Naive thymus-derived CD4-positive, alpha-beta T cell (primary cell): ENCODE data around the gene CLSTN1. TPM values are rescaled to one million over a fixed set of nuclear protein-coding genes. Genes with fewer than 3 reads are reported as not detected.
A peak's percentile ranks its signal among the peaks of the same experiment; 100 is the strongest.
"Not testable (repeated sequence)": the region's sequence is repeated elsewhere in the genome, so short reads cannot be mapped to it uniquely, and the experiment has no call there.

Experiments
- ATAC-seq: fragments of 150-1000 bp; cut with Tn5 transposase; 2 replicates; pipeline ENCODE4 v1.10.0; 2021; ENCODE audit warnings: mild to moderate bottlenecking, moderate library complexity
- CTCF ChIA-PET: fragments of 350-600 bp; sonication (Branson Sonifier 250); formaldehyde crosslinking; loops from one replicate; lab custom pipeline; 2021; ENCODE audit warnings: antibody characterized with exemption; lab: Charles Lee
- POLR2A ChIA-PET: fragments of 350-600 bp; sonication (Branson Sonifier 250); formaldehyde crosslinking; loops from one replicate; lab custom pipeline; 2021; ENCODE audit warnings: antibody characterized with exemption, inconsistent platforms; lab: Charles Lee
- DNase-seq, 9 donors: peaks; one replicate each; pipeline versions ENCODE4 v3.0.0 to v3.0.0-alpha.2; 2020 to 2022; ENCODE audit warnings: mixed read lengths in 1 of 9
- H3K27ac ChIP-seq: one replicate; pipeline ENCODE4 v1.7.0; 2013; ENCODE audit warnings: mild to moderate bottlenecking, low read depth, low read length, moderate library complexity
- H3K27me3 ChIP-seq, 2 donors: one replicate each; pipeline ENCODE4 v1.7.0; 2013; ENCODE audit warnings: low read length in 2 of 2, mild to moderate bottlenecking in 2 of 2, moderate library complexity in 2 of 2; ENCODE audit not compliant: control insufficient read depth in 2 of 2, insufficient read depth in 2 of 2
- H3K36me3 ChIP-seq, 3 experiments: 1 replicate in 2 of 3; 2 replicates in 1 of 3; pipeline ENCODE4 v1.7.0; 2013; ENCODE audit warnings: low read length in 3 of 3, mild to moderate bottlenecking in 3 of 3, moderate library complexity in 1 of 3; ENCODE audit not compliant: insufficient read depth in 3 of 3, control insufficient read depth in 2 of 3
- H3K4me1 ChIP-seq, 2 donors: one replicate each; pipeline ENCODE4 v1.7.0; 2013; ENCODE audit warnings: low read length in 2 of 2, mild to moderate bottlenecking in 2 of 2, moderate library complexity in 1 of 2; ENCODE audit not compliant: control insufficient read depth in 2 of 2, insufficient read depth in 2 of 2
- H3K4me3 ChIP-seq: 2 replicates; pipeline ENCODE4 v1.7.0; 2013; ENCODE audit warnings: mild to moderate bottlenecking, low read length
- H3K9me3 ChIP-seq, 3 experiments: 1 replicate in 2 of 3; 2 replicates in 1 of 3; pipeline ENCODE4 v1.7.0; 2013; ENCODE audit warnings: low read length in 3 of 3; ENCODE audit not compliant: control insufficient read depth in 2 of 3
- H3K27ac Mint-ChIP-seq, 9 donors: one replicate each; pipeline ENCODE4 v1.8.0; 2020 to 2022; ENCODE audit warnings: mixed read lengths in 9 of 9, mild to moderate bottlenecking in 8 of 9, moderate library complexity in 5 of 9, inconsistent platforms in 2 of 9
- H3K27me3 Mint-ChIP-seq, 5 donors: one replicate each; pipeline ENCODE4 v1.8.0; 2021 to 2022; ENCODE audit warnings: mixed read lengths in 5 of 5, mild to moderate bottlenecking in 1 of 5
- H3K36me3 Mint-ChIP-seq, 5 donors: one replicate each; pipeline ENCODE4 v1.8.0; 2020 to 2022; ENCODE audit warnings: mixed read lengths in 5 of 5, mild to moderate bottlenecking in 3 of 5, inconsistent platforms in 1 of 5
- H3K4me1 Mint-ChIP-seq, 7 donors: one replicate each; pipeline ENCODE4 v1.8.0; 2020 to 2022; ENCODE audit warnings: mixed read lengths in 7 of 7, mild to moderate bottlenecking in 3 of 7, inconsistent platforms in 1 of 7
- H3K4me3 Mint-ChIP-seq, 10 donors: one replicate each; pipeline ENCODE4 v1.8.0; 2020 to 2022; ENCODE audit warnings: mild to moderate bottlenecking in 10 of 10, mixed read lengths in 10 of 10, moderate library complexity in 6 of 10, inconsistent platforms in 2 of 10
- H3K9me3 Mint-ChIP-seq, 11 donors: one replicate each; pipeline ENCODE4 v1.8.0; 2020 to 2022; ENCODE audit warnings: mixed read lengths in 11 of 11, mild to moderate bottlenecking in 4 of 11, inconsistent platforms in 1 of 11, moderate library complexity in 1 of 11
- intact Hi-C, 2 donors: fragments of 100-400 bp; cut with micrococcal nuclease; formaldehyde crosslinking; loops; one replicate each; pipeline ENCODE4 v1.15.1; 2023
- polyA plus RNA-seq, 2 donors: library from polyadenylated mRNA; unstranded; fragments of 300-500 nt; fragmentation: Illumina TruSeq; gene quantifications; one replicate each; pipeline ENCODE4 v1.2.3, GENCODE V29; 2021
- total RNA-seq, 6 experiments: library from RNA in 5 of 6; stranded (reverse) in 5 of 6; gene quantifications; 1 replicate in 5 of 6; 2 replicates in 1 of 6; pipeline ENCODE4 v1.2.3 and lab custom pipeline; 2021 to 2026

CLSTN1 gene
- total and polyA plus RNA-seq, 7 experiments from 2014 or later = 16.9 to 116 (median 78.3) TPM

DNA sequence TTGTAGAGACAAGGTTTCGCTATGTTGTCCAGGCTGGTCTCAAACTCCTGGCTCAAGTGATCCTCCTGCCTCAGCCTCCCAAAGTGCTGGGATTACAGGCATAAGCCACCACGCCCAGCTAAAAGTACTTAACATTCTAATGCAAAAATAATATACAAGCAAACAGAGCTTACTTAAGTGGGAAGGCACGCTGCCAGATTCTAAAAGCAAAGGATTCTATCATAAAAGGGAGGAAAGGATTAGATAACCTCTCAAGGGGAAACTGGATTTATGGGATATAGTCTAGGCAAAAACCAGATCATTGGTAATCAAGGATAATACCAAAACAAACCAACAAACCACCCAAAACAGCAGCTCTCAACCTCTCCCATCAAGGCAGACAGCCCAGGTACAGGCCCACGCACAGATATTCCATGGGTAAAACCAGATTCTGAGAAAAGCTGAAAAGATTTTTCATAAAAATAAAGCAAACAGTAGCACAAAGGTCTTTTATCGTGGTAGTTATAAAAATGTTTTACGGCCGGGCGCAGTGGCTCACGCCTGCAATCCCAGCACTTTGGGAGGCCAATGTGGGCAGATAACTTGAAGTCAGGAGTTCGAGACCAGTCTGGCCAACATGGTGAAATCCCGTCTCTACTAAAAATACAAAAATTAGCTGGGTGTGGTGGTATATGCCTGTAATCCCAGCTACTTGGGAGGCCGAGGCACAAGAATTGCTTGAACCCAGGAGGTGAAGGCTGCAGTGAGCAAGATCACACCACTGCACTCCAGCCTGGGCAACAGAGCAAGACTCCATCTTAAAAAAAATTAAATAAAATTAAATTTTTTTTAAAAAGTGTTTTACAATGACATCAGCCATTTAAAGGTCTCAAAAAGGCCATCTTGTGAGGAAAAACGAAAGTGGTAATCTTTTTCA is 20.5 kb downstream of the CLSTN1 start:
- H3K4me1 ChIP-seq = peaks cover 9 to 21% of the 10 kb centered on the region in 2 donors
- DNase-seq, H3K36me3 ChIP-seq, H3K27me3 ChIP-seq, H3K9me3 Mint-ChIP-seq, ATAC-seq, H3K4me3 ChIP-seq, H3K27ac ChIP-seq, intact Hi-C loops, H3K27me3 Mint-ChIP-seq, H3K9me3 ChIP-seq: not testable (repeated sequence)
- H3K36me3 Mint-ChIP-seq = peaks cover 0 to 18% (median 3%) of the 10 kb centered on the region in 5 donors
- peaks cover 23 to 78% (median 60%) of the 10 kb centered on the region in 7 donors for H3K4me1 Mint-ChIP-seq
- POLR2A ChIA-PET = interaction anchor here (1.1 to 1.9 kb wide), 2 partner anchors 10 to 19 kb away, joined by 3 to 9 read pairs; no protein-coding TSS in a partner anchor
- CTCF ChIA-PET = interaction anchor here (0.8 kb wide), 1 partner anchor 19 kb away, joined by 3 read pairs; no protein-coding TSS in a partner anchor
- peak overlapping the region in 1 of 10 donors; percentile 11 for H3K4me3 Mint-ChIP-seq
- H3K27ac Mint-ChIP-seq = peak overlapping the region in 8 of 9 donors; percentile 4 to 83 (median 69)

DNA sequence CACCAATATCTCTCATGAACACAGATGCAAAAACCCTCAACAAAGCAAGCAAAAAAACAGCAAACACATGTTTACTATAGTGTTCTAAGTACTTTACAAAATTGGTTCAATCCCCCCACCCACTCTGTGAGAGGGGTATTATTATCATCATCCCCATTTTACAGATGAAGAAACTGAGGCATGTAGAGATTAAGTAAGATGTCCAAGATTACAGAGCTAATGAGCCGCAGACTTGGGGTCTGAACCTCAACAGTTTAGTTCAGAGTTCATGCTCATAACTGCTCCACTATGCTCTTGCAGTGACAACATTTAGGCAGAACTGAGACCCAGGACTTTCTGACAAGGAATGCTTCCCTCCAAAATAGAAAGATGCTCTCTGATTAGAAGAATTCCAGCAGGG is 21.9 kb downstream of the CLSTN1 start:
- Mint-ChIP-seq H3K27ac (peak overlapping the region in 8 of 9 donors; percentile 7 to 83 (median 56)), H3K4me3 (peak overlapping the region in 4 of 10 donors; percentile 5 to 38 (median 8)), H3K36me3 (peaks cover 0 to 23% (median 3%) of the 10 kb centered on the region in 5 donors), H3K9me3 (no peaks in the 10 kb centered on the region), H3K27me3 (no peaks in the 10 kb centered on the region), H3K4me1 (peaks cover 26 to 78% (median 61%) of the 10 kb centered on the region in 7 donors)
- H3K36me3 ChIP-seq = no peaks in the 10 kb centered on the region
- H3K27ac ChIP-seq = peak overlapping the region; percentile 12
- H3K4me3 ChIP-seq = no peak overlapping the region
- ChIA-PET CTCF (no interaction called here), POLR2A (interaction anchor here (1.1 kb wide), 1 partner anchor 9 kb away, joined by 3 read pairs; no protein-coding TSS in a partner anchor)
- intact Hi-C loops = loop anchor here in 1 of 2 donors (2.0 kb wide), 1 partner anchor 21 kb away; the partner anchor contains the start of gene CLSTN1
- DNase-seq (no peak), ATAC-seq (no peak)
- H3K9me3 ChIP-seq = no peaks in the 10 kb centered on the region
- peaks cover 9 to 26% of the 10 kb centered on the region in 2 donors for H3K4me1 ChIP-seq
- H3K27me3 ChIP-seq = no peaks in the 10 kb centered on the region

DNA sequence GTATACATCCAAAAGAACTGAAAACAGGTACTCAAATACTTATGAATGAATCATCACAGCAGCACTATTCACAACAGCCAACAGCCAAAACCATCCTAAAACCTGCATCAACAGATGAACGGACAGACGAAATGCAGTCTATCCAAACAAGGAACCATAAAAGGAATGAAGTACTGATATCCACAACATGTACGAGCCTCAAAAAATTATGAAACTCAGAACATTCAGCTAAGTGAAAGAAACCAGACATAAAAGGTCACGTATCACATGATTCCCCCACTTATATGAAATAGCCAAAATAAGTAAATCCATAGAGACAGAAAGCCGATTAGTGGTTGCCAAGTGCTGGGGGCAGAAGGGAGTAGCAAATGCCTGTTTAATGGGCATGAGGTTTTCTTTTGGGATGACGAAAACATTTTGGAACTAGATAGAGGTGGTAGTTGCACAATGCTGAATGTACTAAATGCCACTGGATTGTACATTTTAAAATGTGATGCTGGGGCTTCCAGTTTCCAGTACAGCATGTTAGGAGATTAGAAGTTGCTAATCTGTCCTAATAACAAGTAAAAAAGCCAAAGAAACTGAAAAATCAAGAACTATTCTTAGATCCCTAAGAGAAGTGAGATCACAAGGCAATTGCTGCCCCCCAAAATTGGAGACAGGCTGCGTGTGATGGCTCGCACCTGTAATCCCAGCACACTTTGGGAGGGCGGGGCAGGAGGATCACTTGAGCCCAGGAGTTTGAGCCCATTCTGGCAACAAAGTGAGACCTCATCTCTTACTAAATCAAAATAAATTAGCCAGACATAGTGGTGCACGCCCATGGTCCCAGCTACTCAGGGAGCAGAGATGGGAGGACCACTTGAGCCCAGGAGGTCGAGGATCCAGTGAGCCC is 25.3 kb downstream of the CLSTN1 start:
- ATAC-seq (no peak), DNase-seq (no peak)
- H3K4me3 ChIP-seq = no peak overlapping the region
- H3K9me3 Mint-ChIP-seq = no peaks in the 10 kb centered on the region
- peaks cover 48 to 84% (median 73%) of the 10 kb centered on the region in 7 donors for H3K4me1 Mint-ChIP-seq
- no peaks in the 10 kb centered on the region for H3K9me3 ChIP-seq
- H3K27me3 ChIP-seq = no peaks in the 10 kb centered on the region
- peak overlapping the region; percentile 9 to 87 (median 68) for H3K27ac Mint-ChIP-seq
- H3K27me3 Mint-ChIP-seq = no peaks in the 10 kb centered on the region
- POLR2A ChIA-PET = interaction anchor here (0.6 to 1.9 kb wide), 2 partner anchors 16 to 17 kb away, joined by 4 to 7 read pairs; no protein-coding TSS in a partner anchor
- H3K36me3 ChIP-seq = no peaks in the 10 kb centered on the region
- H3K27ac ChIP-seq = no peak overlapping the region
- H3K4me3 Mint-ChIP-seq = peak overlapping the region; percentile 14 to 64 (median 30)
- intact Hi-C loops = no loop called here
- H3K4me1 ChIP-seq = peaks cover 9 to 25% of the 10 kb centered on the region in 2 donors
- CTCF ChIA-PET = no interaction called here
- H3K36me3 Mint-ChIP-seq = peaks cover 0 to 26% (median 3%) of the 10 kb centered on the region in 5 donors

DNA sequence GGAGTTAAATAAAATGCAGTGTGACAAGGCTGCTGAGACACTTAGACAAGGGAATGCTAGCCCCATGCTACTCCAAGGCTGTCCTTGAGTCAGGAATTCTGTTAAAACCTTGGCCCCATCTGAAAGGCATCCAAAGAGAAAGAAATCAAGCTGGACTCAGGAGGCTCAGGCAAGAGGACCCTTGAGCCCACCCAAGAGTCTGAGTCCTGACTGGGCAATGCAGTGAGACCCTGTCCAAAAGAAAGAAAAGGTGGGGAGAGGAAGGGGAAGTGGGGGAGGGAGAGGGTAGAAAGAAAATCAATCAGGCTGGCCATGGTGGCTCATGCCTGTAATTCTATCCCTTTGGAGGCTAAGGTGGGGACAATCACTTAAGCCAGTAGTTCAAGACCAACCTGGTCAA is 26.7 kb downstream of the CLSTN1 start:
- ATAC-seq (no peak), DNase-seq (no peak)
- Mint-ChIP-seq H3K36me3 (peaks cover 0 to 25% (median 6%) of the 10 kb centered on the region in 5 donors), H3K9me3 (no peaks in the 10 kb centered on the region), H3K27me3 (no peaks in the 10 kb centered on the region), H3K27ac (peak overlapping the region in 6 of 9 donors; percentile 24 to 91 (median 54)), H3K4me1 (peaks cover 48 to 84% (median 74%) of the 10 kb centered on the region in 7 donors), H3K4me3 (peak overlapping the region in 2 of 10 donors; percentile 38 to 63)
- ChIA-PET CTCF (interaction anchor here (1.1 kb wide), 1 partner anchor 12 kb away, joined by 3 read pairs; no protein-coding TSS in a partner anchor), POLR2A (no interaction called here)
- no peaks in the 10 kb centered on the region for H3K27me3 ChIP-seq
- H3K9me3 ChIP-seq = no peaks in the 10 kb centered on the region
- no peak overlapping the region for H3K27ac ChIP-seq
- no peak overlapping the region for H3K4me3 ChIP-seq
- no peaks in the 10 kb centered on the region for H3K36me3 ChIP-seq
- peaks cover 9 to 25% of the 10 kb centered on the region in 2 donors for H3K4me1 ChIP-seq
- intact Hi-C loops = no loop called here

DNA sequence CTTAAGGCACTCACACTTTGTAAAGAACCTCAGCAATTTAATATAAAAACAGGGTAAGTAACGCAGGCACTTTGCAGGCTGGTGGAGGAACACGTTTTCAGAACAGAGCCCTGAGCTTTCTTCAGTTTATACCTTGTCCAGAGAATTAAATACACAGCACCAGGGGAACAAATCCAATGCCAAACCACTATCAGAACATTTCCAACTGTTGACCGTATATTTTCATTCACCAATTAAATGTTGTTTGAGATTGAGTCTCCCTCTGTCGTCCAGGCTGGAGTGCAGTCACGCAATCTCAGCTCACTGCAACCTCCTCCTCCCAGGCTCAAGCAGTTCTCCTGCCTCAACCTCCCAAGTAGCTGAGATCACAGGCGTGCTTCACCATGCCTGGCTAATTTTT is 29.7 kb downstream of the CLSTN1 start:
- Mint-ChIP-seq H3K9me3 (no peaks in the 10 kb centered on the region), H3K36me3 (peaks cover 0 to 29% (median 7%) of the 10 kb centered on the region in 5 donors), H3K27me3 (no peaks in the 10 kb centered on the region), H3K27ac (peak overlapping the region in 4 of 9 donors; percentile 15 to 69 (median 57)), H3K4me3 (no peak overlapping the region), H3K4me1 (peaks cover 38 to 76% (median 67%) of the 10 kb centered on the region in 7 donors)
- H3K4me3 ChIP-seq = no peak overlapping the region
- H3K9me3 ChIP-seq = no peaks in the 10 kb centered on the region
- intact Hi-C loops = no loop called here
- H3K27ac ChIP-seq = no peak overlapping the region
- ChIA-PET POLR2A (interaction anchor here (0.7 kb wide), 1 partner anchor 128 kb away, joined by 3 read pairs; no protein-coding TSS in a partner anchor), CTCF (interaction anchor here (2.1 kb wide), 1 partner anchor 10 kb away, joined by 12 read pairs; no protein-coding TSS in a partner anchor)
- DNase-seq (no peak), ATAC-seq (no peak)
- H3K36me3 ChIP-seq = no peaks in the 10 kb centered on the region
- no peaks in the 10 kb centered on the region for H3K27me3 ChIP-seq
- H3K4me1 ChIP-seq = peaks cover 3 to 15% of the 10 kb centered on the region in 2 donors
